NCI-H2029 treated with DMSO at 0.1 percent for 48 hours (cell line): ENCODE measurements around the gene CD52.
"Not testable (repeated sequence)": the region's sequence is repeated elsewhere in the genome, so short reads cannot be mapped to it uniquely, and the experiment has no call there.

Source experiments
- DNase-seq: peaks from one replicate; lab custom pipeline; 2025; lab: John Stamatoyannopoulos, UW

Gene CD52

GRCh38 chr1:26284597-26285347 lies 33.0 kb upstream of the CD52 start:
- no peak for DNase-seq

DNA sequence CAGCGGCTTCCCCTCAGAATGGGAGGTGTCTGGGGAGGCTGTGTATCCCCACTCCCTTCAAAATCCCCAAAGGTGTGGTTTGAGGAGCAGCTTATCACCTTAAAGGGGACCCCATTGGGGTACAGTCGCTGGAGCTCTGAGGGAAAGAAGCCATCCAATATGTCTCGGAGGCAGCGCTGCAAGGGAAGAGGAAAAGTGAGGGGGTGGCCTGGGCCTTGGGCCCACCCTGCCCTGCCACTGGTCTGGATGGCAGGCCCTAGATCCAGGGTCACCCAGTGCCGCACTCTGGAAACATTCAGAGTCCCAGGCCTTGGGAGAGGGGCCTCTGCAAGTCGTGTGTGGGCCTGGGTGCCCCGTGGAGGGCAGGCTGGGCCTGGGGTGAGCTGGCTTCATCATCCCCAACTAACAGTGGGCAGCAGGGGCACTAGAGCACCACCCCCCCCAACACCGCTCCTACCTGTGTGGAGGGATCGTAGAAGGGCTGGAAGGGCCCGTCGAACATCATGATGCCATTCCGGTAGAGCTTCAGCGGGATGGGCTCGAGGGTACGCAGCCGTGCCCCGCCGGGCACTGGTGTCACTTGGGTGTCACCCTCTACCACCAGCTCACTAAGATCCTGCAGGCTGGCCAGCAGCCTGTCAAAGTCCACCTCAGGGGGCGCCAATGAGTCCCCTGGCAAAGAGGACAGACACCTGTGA lies 32.2 kb upstream of the CD52 start:
- no peak for DNase-seq

GRCh38 chr1:26286064-26286416 lies 31.7 kb upstream of the CD52 start:
- DNase-seq, result no peak

DNA sequence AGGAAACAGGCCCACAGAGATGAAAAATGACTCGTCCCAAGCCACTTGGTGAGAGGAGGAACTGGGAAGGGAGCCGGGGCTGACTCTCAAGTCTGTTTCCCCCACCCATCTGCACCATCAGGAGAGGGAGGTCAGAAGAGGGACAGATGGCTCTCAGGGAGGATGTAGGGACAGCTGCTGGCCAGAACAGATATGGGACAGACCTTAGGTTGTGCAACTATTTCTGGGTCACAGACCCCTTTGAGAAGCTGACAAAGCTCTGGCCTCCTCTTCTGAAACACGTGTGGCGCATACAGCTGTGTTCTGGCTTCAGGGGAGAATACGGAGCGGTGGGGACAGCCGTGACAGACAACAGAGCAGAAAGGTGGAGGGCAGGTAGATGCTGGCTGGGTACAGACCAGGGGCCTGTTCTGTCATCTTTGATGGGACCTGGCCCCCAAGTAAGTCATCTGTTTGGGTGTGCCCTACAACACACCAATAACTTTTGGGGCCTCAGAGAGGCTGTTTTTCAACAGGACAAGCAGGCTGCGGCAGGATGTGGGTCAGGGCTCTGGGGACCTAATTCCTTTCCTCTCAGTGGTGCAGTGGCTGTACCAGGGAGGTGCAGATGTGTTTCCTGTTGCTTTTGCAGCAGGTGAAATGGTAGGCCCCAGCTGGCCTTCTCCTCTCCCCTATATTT lies 30.6 kb upstream of the CD52 start:
- no peak for DNase-seq

DNA sequence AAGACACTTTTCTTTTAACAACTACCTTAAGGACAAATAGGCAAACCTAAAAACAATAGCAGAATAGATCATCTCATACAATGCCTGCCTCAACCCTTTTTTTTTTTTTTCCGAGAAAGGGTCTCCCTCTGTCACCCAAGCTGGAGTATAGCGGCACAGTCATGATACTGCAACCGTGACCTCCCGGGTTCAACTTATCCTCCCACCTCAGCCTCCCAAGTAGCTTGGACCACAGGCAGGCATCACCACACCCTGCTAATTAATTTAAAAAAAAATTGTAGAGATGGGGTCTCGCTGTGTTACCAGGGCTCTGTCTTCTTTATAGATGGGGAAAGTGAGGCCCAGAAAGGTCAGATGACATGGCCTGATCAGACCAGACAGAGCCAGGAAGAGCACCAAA lies 29.9 kb upstream of the CD52 start:
- DNase-seq, result no peak

- no peak for DNase-seq
Measured at GRCh38 chr1:26288311-26288941, 29.3 kb upstream of the CD52 start.

DNA sequence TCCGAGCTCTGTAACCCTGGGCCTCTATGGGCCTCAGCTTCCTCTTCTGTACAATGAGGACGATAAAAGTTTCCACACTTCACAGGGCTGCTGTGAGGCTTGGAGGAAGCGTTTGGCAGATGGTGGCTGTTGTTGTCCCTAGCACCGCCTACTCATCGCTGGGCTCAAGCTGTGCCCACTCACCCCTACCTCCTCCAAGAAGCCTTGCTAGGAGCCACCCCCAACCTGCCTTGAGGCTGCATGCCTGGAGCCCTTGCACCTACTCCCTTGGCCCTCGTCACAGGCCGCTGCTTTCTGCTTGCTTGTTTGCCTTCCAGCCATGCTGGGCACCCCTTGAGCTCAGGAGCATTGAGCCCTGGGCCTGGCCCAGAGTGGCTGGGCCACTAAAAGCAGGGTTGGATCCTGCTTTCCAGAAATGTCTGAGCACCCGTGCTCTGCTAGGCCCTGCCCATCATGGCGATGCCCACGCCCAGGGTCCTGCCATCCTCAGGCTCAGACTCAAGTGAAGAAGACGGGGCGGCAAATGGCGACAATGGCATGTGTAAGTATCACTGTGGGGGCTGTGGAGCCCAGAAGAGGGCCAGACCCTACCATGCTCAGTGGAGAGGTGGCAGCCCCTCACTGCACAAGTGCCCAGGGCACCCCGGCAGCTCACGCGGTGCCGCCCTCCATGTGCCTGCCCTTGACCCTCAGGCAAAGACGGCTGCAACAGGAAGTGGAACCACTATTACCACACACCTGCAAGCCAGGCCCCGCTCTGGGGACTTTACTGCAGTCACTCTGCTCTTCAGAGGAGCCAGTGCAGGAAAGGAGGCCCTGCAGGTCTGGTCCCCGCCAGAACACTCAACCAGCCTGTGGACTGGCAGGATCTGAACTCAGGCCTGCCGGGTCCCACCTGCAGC lies 28.3 kb upstream of the CD52 start:
- no peak for DNase-seq

- no peak for DNase-seq
Measured at GRCh38 chr1:26290122-26290881, 27.5 kb upstream of the CD52 start.

DNA sequence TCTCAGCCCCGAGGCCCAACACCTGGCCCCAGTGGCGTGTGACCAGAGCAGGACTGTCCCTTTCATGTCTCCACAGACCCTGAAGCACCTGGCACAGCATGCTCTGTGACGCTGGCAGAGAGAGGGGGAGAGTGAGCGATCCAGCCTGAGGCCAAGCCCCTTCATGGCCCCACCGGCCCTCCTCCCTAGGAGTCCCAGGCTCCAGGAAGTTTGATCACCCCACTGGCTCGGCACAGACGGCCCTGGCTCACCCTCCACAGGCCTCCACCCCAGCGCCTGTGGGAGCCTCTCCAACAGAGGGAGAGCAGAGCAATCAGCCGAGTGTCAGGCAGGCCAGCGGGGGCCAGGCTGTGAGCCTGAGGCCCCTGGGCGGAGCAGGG lies 26.9 kb upstream of the CD52 start:
- DNase-seq, result no peak

GRCh38 chr1:26291433-26291832 lies 26.3 kb upstream of the CD52 start:
- no peak for DNase-seq

DNA sequence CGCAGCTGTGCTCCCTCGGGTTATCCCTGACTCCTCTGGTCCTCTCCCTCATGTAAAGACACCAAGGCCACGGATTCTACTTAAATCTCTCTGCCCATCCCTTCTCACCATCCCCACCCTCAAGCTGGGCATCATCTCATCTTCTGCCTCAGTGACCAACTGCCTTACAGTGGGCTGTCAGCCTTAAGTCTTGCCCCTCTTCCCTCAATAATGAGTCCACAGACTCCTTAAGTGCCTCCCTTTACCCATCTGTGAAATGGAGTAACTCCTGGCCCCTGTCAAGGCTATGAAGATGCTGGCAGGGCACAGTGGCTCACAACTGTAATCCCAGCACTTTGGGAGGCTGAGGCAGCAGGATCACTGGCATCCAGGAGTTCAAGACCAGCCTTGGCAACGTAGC lies 25.8 kb upstream of the CD52 start:
- no peak for DNase-seq

DNA sequence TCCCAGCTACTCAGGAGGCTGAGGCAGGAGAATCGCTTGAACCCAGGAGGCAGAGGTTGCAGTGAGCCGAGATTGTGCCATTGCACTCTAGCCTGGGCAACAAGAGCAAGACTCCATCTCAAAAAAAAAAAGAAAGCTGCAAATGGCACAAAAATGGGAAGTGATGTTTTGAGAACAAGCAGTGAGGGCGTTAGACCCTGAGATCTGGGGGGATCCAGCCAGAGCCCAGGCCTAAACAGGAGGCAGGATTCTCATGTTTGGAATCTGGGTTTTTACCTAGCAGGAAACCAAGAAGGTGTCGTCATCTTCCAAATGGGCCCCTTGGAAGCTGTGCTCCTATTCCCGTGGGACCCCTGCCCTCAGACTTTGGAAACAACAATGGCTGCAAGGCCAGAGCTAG lies 25.0 kb upstream of the CD52 start:
- not testable (repeated sequence) for DNase-seq

DNA sequence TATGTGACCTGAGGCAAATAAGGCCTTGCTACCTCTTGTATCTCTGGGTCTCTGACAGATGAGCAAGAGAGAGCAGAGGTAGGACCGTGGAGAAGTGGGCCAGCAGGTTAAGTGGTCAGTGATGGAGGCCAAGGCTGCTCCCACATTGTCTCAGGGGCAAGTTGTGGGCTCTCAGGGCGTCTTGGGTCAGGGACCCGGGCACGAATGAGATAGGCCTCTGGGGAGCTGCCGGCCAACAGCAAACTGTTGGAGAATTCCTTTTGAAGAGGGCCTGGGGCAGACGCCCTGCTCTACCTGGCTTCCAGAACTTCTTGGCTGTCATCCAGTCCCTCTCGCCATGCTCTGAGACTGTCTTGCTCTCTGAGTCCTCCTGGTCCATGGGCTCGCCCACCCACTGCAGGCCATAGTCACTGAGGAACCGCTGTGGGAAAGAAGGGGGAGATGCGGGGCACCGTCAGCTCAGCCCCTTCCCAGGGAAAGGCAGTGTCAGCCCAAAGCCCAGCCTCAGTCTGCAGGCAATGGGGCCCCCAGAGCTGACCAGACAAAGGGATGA lies 23.8 kb upstream of the CD52 start:
- DNase-seq, result no peak

- DNase-seq, result no peak
Measured at GRCh38 chr1:26295194-26296138, 22.3 kb upstream of the CD52 start.

DNA sequence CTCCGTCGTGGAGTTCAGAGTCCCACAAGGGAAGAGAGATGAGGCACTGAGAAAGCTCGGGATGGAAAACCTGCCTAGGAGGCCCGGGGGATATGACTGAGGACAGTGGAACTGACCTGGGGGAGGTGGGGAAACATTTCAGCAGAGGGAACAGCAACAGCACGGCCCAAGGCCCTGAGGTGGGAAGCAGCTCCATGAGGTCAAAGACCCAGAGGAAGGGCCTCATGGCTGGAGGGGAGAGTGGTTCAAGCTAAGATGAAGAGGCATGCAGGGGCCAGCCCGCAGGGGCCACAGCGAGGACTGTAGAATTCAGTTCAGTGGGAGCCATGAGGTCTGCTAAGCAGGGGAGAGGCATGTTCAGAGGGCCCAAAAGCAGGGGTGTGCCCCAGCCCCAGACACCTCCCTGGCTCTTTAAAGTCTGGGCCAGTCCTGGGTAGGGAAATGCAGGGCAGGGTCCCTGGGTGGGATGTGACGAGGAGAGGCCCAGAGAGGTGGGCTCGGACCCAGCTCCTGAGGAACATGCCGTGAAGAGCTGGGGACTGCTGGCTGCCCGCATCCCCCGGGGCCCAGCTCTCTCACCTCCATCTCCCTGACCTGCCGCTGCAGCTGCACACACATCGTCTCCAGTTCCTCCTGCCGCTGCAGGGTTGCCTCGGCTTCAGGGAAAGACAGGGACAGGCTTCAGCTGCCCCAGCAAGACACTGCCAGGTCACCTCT lies 21.3 kb upstream of the CD52 start:
- DNase-seq, result no peak

DNA sequence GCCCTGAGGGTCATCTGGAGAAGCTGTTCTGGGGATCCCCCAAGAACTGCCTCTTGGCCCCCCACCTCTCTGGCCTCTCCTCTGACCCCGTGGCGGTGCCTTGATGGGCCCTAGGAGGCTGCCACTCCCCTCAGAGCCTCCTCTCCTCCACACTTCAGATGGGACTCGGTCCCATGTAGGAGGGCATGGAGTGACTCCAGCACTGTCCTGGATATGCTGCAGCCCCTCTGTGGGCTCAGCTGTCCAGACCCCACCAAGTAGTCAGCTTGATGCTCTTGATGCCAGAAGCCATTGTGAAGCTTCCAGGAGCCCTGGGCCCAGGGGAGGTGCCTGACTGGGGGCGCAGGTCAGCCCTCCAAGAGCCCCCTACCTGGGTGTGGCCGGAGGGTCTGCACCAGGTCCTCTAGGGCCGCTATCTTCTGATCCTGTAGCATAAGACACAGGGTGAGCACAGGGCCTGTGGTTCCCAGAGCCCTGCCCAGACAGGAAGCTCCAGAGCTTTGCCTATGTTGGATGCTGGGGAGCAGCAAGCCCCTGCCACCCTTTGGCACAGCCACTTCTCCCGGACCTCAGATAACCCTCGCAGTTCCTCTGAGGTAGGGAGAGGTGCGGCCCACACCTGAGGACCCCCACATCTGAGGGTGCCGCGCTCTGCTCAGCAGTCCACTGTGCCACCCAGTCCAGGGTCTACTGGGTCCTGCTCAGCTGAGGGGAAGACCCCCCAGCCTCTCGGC lies 20.5 kb upstream of the CD52 start:
- DNase-seq, result no peak

DNA sequence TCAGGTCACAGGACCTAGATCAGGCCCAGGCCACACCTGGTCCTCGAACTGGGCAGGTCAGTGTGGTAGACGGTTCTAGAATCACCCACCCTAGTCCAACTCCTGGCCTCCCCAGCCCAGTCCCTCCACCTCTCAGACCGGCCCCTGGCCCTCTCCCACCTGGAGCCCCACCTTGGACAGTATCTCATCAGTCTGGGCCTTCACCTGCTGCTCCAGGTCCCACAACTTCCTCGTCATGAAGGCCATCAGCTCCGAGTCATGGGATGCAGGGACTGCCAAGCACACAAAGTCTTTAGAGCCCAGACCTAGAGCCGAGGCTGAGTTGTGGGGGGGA lies 20.0 kb upstream of the CD52 start:
- no peak for DNase-seq

GRCh38 chr1:26300578-26301275 lies 17.0 kb upstream of the CD52 start:
- DNase-seq, result no peak
